K562 (cell line): Measurements from ENCODE around the gene SAMD8. TPM values are rescaled to one million over a fixed set of nuclear protein-coding genes. Genes with fewer than 3 reads are reported as not detected.

ENCODE experiments used
- ATF1 ChIP-seq, 2 experiments: fragments of 450-650 bp in 1 of 2; IDR thresholded peaks; 2 replicates each; pipeline ENCODE4 v1.6.1; 2016; ENCODE audit warnings: missing compliant biosample characterization in 1 of 2, missing genetic modification characterization in 1 of 2
- CEBPZ ChIP-seq: fragments of 150-350 bp; IDR thresholded peaks from 2 replicates; pipeline ENCODE4 v1.6.1; 2014; ENCODE audit warnings: low read depth, mild to moderate bottlenecking, low read length, borderline replicate concordance
- CTBP1 ChIP-seq: fragments of 450-650 bp; IDR thresholded peaks from 2 replicates; pipeline ENCODE4 v1.6.1; 2016; ENCODE audit warnings: borderline replicate concordance
- ERF ChIP-seq: fragments of 450-650 bp; formaldehyde crosslinking; IDR thresholded peaks from 2 replicates; pipeline ENCODE4 v1.4.0; 2020; ENCODE audit warnings: mild to moderate bottlenecking, mixed read lengths
- GABPB1 ChIP-seq: sonication (generic); formaldehyde crosslinking; IDR thresholded peaks from 2 replicates; pipeline ENCODE4 v1.8.0; 2022; ENCODE audit warnings: mild to moderate bottlenecking, missing genetic modification reagents
- HCFC1 ChIP-seq: IDR thresholded peaks from 2 replicates; pipeline ENCODE4 v1.6.1; 2012; ENCODE audit warnings: low read depth, low read length, improper control_type of control experiment
- MTF1 ChIP-seq: fragments of 250-450 bp; sonication (Bioruptor Pico); IDR thresholded peaks from 2 replicates; pipeline ENCODE4 v1.9.0; 2021; ENCODE audit warnings: moderate library complexity, mild to moderate bottlenecking, inconsistent platforms, borderline replicate concordance
- PCBP1 ChIP-seq: fragments of 200-400 bp; formaldehyde crosslinking; IDR thresholded peaks from 2 replicates; pipeline ENCODE4 v1.6.1; 2018; ENCODE audit warnings: mild to moderate bottlenecking, low read depth, low read length; ENCODE audit not compliant: poor library complexity, severe bottlenecking
- PRDM10 ChIP-seq: fragments of 450-650 bp; IDR thresholded peaks from 2 replicates; pipeline ENCODE4 v1.6.1; 2018; ENCODE audit not compliant: partially characterized antibody
- RAD21 ChIP-seq, 2 experiments: fragments of 250-450 bp in 1 of 2; fragments of 450-650 bp in 1 of 2; sonication (Bioruptor Pico) in 1 of 2; formaldehyde crosslinking in 1 of 2; IDR thresholded peaks in 1 of 2; conservative IDR thresholded peaks in 1 of 2; 2 replicates each; pipeline versions ENCODE4 v1.4.0 to v1.8.0; 2020 to 2022; ENCODE audit warnings: mild to moderate bottlenecking in 2 of 2, moderate library complexity in 1 of 2
- TOE1 ChIP-seq, 2 experiments: fragments of 450-650 bp in 1 of 2; sonication (generic) in 1 of 2; formaldehyde crosslinking in 1 of 2; IDR thresholded peaks; 2 replicates each; pipeline versions ENCODE4 v1.7.1 to v1.8.0; 2016 to 2022; ENCODE audit warnings: borderline replicate concordance in 2 of 2, mild to moderate bottlenecking in 2 of 2, antibody characterized with exemption in 1 of 2, inconsistent platforms in 1 of 2, low read depth in 1 of 2, missing genetic modification reagents in 1 of 2, moderate library complexity in 1 of 2
- ZNF146 ChIP-seq: IDR thresholded peaks from one replicate; pipeline ENCODE4 v1.6.1; 2018; ENCODE audit warnings: missing compliant biosample characterization; ENCODE audit not compliant: unreplicated experiment
- polyA plus RNA-seq, 8 experiments: library from polyadenylated mRNA; depleted of rRNA in 4 of 8; stranded (reverse) in 5 of 8; unstranded in 3 of 8; fragments of >200 nt; fragmentation: Nextera tagmentation in 2 of 8; fragmentation: Illumina TruSeq in 1 of 8; extraction: Ambion mirVana in 2 of 8; extraction: Trizol in 1 of 8; gene quantifications; 2 replicates each; pipeline versions ENCODE4 v1.2.1 to v1.2.3, GENCODE V29; 2011 to 2014; ENCODE audit warnings: inconsistent platforms in 1 of 8, missing spikeins in 1 of 8
- total RNA-seq, 7 experiments: library from RNA; depleted of rRNA in 6 of 7; stranded (reverse); fragments of >200 nt in 6 of 7; fragmentation: Illumina TruSeq in 2 of 7; extraction: Trizol in 2 of 7; gene quantifications; 2 replicates each; pipeline versions ENCODE4 v1.2.1 to v1.2.3, GENCODE V29; 2011 to 2021; ENCODE audit warnings: low replicate concordance in 1 of 7
- TF ChIP-seq, protein P1 (sequence below), 2 experiments: fragments of 200-800 bp in 1 of 2; sonication (Bioruptor generic) in 1 of 2; sonication (generic) in 1 of 2; formaldehyde crosslinking in 1 of 2; IDR thresholded peaks in 1 of 2; conservative IDR thresholded peaks in 1 of 2; 2 replicates each; pipeline versions ENCODE4 v1.5.0 to v1.6.1; 2016 to 2020; ENCODE audit warnings: missing compliant biosample characterization in 1 of 2, missing genetic modification characterization in 1 of 2, missing genetic modification reagents in 1 of 2
- TF ChIP-seq, protein P2 (sequence below): fragments of 450-650 bp; conservative IDR thresholded peaks from 2 replicates; pipeline ENCODE4 v1.6.1; 2016; ENCODE audit warnings: missing genetic modification characterization, low read depth, mild to moderate bottlenecking, control low read depth, missing compliant biosample characterization

The SAMD8 gene
- total and polyA plus RNA-seq, 9 of the 15 experiments (the other 6 are each of a cell fraction or from before 2014, with no cell fraction given) = 2.7 to 16.1 (median 6.2) TPM

DNA sequence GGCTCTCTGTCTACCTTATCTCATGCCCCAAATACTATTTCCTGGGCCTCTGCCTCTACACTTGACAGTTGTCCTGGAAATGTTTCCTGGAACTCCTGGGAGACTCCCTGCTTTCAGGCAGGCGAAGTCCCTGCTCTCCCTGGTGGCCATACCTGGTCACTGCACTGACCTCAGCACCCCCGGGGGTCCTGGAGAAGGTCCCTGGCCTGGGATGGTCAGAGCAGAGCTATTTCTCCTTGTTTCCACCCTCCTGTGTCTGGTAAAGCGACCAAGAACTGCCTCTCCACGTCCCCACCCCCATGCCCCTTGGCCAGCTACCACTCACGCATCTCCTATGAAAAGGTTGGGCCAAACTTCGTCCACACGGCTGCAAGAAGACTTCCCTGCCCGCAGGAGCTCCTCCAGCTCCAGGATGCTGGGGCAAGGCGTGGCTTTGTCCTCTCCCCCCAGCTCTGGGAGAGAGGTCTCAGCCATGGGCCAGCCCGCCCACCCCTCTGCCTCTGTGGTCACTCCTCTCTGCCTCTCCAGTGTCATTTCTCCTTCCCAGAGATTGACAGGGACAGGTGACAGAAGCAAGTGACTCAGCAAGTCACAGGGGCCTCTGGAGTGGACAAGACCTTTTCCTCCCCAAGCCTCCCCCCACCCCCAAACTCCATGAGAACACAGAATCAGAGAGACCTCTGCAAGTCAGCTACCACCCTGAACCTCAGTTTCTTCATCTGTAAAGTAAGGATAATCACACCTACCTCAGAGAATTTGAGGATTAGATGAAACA lies 2.6 kb upstream of the SAMD8 start (continued):
- peak; percentile 92 for TF ChIP-seq PRDM10
- no peak for TF ChIP-seq PCBP1
- TF ChIP-seq ATF1 (CRISPR knock-in tag; IDR thresholded peaks at IDR 0.05) = no peak
- peak; percentile 60 for TF ChIP-seq ATF1 (tag; IDR thresholded peaks at IDR 0.05)
- TF ChIP-seq ZNF146 = no peak
- TF ChIP-seq GABPB1 (CRISPR knock-in tag) = peak; percentile 62
- 0 out of 2 replicates have a peak, but pooled peaks have one; percentile 21 for TF ChIP-seq ERF (CRISPR knock-in tag)
- TF ChIP-seq, protein P1, sequence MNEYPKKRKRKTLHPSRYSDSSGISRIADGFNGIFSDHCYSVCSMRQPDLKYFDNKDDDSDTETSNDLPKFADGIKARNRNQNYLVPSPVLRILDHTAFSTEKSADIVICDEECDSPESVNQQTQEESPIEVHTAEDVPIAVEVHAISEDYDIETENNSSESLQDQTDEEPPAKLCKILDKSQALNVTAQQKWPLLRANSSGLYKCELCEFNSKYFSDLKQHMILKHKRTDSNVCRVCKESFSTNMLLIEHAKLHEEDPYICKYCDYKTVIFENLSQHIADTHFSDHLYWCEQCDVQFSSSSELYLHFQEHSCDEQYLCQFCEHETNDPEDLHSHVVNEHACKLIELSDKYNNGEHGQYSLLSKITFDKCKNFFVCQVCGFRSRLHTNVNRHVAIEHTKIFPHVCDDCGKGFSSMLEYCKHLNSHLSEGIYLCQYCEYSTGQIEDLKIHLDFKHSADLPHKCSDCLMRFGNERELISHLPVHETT (CRISPR knock-in tag; conservative IDR thresholded peaks at IDR 0.05 in 1 of 2, IDR thresholded peaks at IDR 0.05 in 1 of 2) = no peak; a peak in 1 of 4 replicates
- peak in 1 of 2 experiments; percentile 51; a peak in 2 of 4 replicates for TF ChIP-seq RAD21 (CRISPR knock-in tag; conservative IDR thresholded peaks at IDR 0.05 in 1 of 2, IDR thresholded peaks at IDR 0.05 in 1 of 2)
- TF ChIP-seq, protein P2, sequence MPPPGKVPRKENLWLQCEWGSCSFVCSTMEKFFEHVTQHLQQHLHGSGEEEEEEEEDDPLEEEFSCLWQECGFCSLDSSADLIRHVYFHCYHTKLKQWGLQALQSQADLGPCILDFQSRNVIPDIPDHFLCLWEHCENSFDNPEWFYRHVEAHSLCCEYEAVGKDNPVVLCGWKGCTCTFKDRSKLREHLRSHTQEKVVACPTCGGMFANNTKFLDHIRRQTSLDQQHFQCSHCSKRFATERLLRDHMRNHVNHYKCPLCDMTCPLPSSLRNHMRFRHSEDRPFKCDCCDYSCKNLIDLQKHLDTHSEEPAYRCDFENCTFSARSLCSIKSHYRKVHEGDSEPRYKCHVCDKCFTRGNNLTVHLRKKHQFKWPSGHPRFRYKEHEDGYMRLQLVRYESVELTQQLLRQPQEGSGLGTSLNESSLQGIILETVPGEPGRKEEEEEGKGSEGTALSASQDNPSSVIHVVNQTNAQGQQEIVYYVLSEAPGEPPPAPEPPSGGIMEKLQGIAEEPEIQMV (tag) = no peak
- TF ChIP-seq CEBPZ = no peak; the same call in 1 of the 2 replicates
- TF ChIP-seq HCFC1 = 0 out of 2 replicates have a peak, but pooled peaks have one; percentile 22
- TF ChIP-seq TOE1 (IDR thresholded peaks at IDR 0.05; ENCODE audit: borderline replicate concordance) = 0 out of 2 replicates have a peak, but pooled peaks have one; percentile 28
- no peak for TF ChIP-seq TOE1 (CRISPR knock-in tag; IDR thresholded peaks at IDR 0.05; ENCODE audit: borderline replicate concordance, low read depth)
- TF ChIP-seq CTBP1 = peak; percentile 80
- no peak for TF ChIP-seq MTF1 (CRISPR knock-in tag)
